NCI-H2081 (cell line): ENCODE measurements around the gene TMEM63A.
A peak's percentile ranks its signal among the peaks of the same experiment; 100 is the strongest.

ENCODE experiments used
- DNase-seq, 2 experiments: peaks; one replicate each; lab custom pipeline; 2025; lab: John Stamatoyannopoulos, UW

Gene TMEM63A

GRCh38 chr1:225866061-225866837 lies 15.9 kb downstream of the TMEM63A start:
- no peak for DNase-seq

- no peak for DNase-seq
Measured at GRCh38 chr1:225865514-225865913, 16.7 kb downstream of the TMEM63A start.

GRCh38 chr1:225863167-225863566 lies 19.0 kb downstream of the TMEM63A start:
- peak in 1 of 2 experiments; percentile 29 for DNase-seq

- DNase-seq = no peak
Measured at GRCh38 chr1:225862581-225862950, 19.6 kb downstream of the TMEM63A start.

GRCh38 chr1:225861834-225862580 lies 20.2 kb downstream of the TMEM63A start:
- DNase-seq = no peak

- no peak for DNase-seq
Measured at GRCh38 chr1:225860876-225861441, 21.2 kb downstream of the TMEM63A start.

- no peak for DNase-seq
Measured at GRCh38 chr1:225860107-225860506, 22.1 kb downstream of the TMEM63A start.

- no peak for DNase-seq
Measured at GRCh38 chr1:225859151-225859550, 23.0 kb downstream of the TMEM63A start.

GRCh38 chr1:225857256-225857655 lies 24.9 kb downstream of the TMEM63A start:
- DNase-seq = no peak

GRCh38 chr1:225855503-225856300 lies 26.5 kb downstream of the TMEM63A start:
- no peak for DNase-seq

- no peak for DNase-seq
Measured at GRCh38 chr1:225853441-225853840, 28.7 kb downstream of the TMEM63A start.

GRCh38 chr1:225852413-225853124 lies 29.6 kb downstream of the TMEM63A start:
- DNase-seq = no peak

GRCh38 chr1:225851805-225852204 lies 30.4 kb downstream of the TMEM63A start:
- DNase-seq = no peak

- no peak for DNase-seq
Measured at GRCh38 chr1:225850370-225850769, 31.8 kb downstream of the TMEM63A start.

- DNase-seq = no peak
Measured at GRCh38 chr1:225849925-225850324, 32.3 kb downstream of the TMEM63A start.

GRCh38 chr1:225848030-225848955 lies 33.9 kb downstream of the TMEM63A start:
- DNase-seq = peak in 1 of 2 experiments; percentile 60

- peak; percentile 55 to 77 for DNase-seq
Measured at GRCh38 chr1:225847610-225848009, 34.6 kb downstream of the TMEM63A start.

GRCh38 chr1:225846331-225847310 lies 35.6 kb downstream of the TMEM63A start:
- no peak for DNase-seq

- peak; percentile 68 to 77 for DNase-seq
Measured at GRCh38 chr1:225845571-225846259, 36.5 kb downstream of the TMEM63A start.
